Endothelial cell of umbilical vein (primary cell): ENCODE data around the gene PPP1R9A.

Experiments used
- CTCF ChIP-seq, 2 donors: IDR thresholded peaks; 1 replicate in 1 of 2; 2 replicates in 1 of 2; pipeline ENCODE4 v1.5.1; 2011; ENCODE audit warnings: low read length in 2 of 2, mild to moderate bottlenecking in 2 of 2, moderate library complexity in 2 of 2, control low read depth in 1 of 2, inconsistent platforms in 1 of 2, low read depth in 1 of 2; ENCODE audit not compliant: insufficient read depth in 1 of 2; ENCODE audit errors: extremely low read depth in 1 of 2
- FOS ChIP-seq: IDR thresholded peaks from 2 replicates; pipeline ENCODE4 v1.6.1; 2011; ENCODE audit warnings: mild to moderate bottlenecking, low read length, moderate library complexity, borderline replicate concordance; ENCODE audit not compliant: insufficient read depth
- MAX ChIP-seq: IDR thresholded peaks from 2 replicates; pipeline ENCODE4 v1.6.1; 2011; ENCODE audit not compliant: insufficient read depth, insufficient read length
- POLR2A ChIP-seq: IDR thresholded peaks from 2 replicates; pipeline ENCODE4 v1.6.1; 2012; ENCODE audit warnings: low read depth, mild to moderate bottlenecking, control low read depth, low read length
- POLR2AphosphoS5 ChIP-seq: IDR thresholded peaks from 2 replicates; pipeline ENCODE4 v1.6.1; 2012; ENCODE audit warnings: low read depth, mild to moderate bottlenecking, control low read depth, low read length, moderate library complexity; ENCODE audit not compliant: insufficient read depth

GRCh38 chr7:95191795-95192194, 284.4 kb downstream of the PPP1R9A start:
- no peak for TF ChIP-seq MAX
- TF ChIP-seq POLR2AphosphoS5, result no peak
- no peak for TF ChIP-seq CTCF (IDR thresholded peaks at IDR 0.05; ENCODE audit: extremely low read depth in 1 of 2, insufficient read depth in 1 of 2, low read depth in 1 of 2, low read length in 2 of 2)
- no peak for TF ChIP-seq FOS
- TF ChIP-seq POLR2A, result no peak
